ENCODE data around the gene GALNT18. TPM values are rescaled to one million over a fixed set of nuclear protein-coding genes. Genes with fewer than 3 reads are reported as not detected.

GALNT18 gene
- total RNA-seq, 4 donors from 2014 or later, result 3.5 to 31.4 (median 11.1) TPM

- Histone ChIP-seq H3K9me3 (no peaks in the 10 kb centered on the region), H3K4me3 (no peak overlapping the region), H3K4me1 (no peaks in the 10 kb centered on the region), H3K36me3 (no peaks in the 10 kb centered on the region), H3K27ac (no peak overlapping the region), H3K27me3 (no peaks in the 10 kb centered on the region)
- DNase-seq, result no peak
- TF ChIP-seq POLR2A (IDR thresholded peaks at IDR 0.05) (no peak), CTCF (IDR thresholded peaks at IDR 0.05) (no peak)
Observed at GRCh38 chr11:11433960-11434359, 187.8 kb downstream of the GALNT18 start.

- Histone ChIP-seq H3K4me3 (no peak overlapping the region), H3K27ac (no peak overlapping the region), H3K4me1 (no peaks in the 10 kb centered on the region), H3K27me3 (no peaks in the 10 kb centered on the region), H3K9me3 (no peaks in the 10 kb centered on the region), H3K36me3 (no peaks in the 10 kb centered on the region)
- no peak for DNase-seq
- TF ChIP-seq POLR2A (IDR thresholded peaks at IDR 0.05), result no peak
- TF ChIP-seq CTCF (IDR thresholded peaks at IDR 0.05), result no peak
Observed at GRCh38 chr11:11432621-11433319, 189.0 kb downstream of the GALNT18 start.

GRCh38 chr11:11430431-11430830 is 191.4 kb downstream of the GALNT18 start:
- H3K36me3 ChIP-seq, result no peaks in the 10 kb centered on the region
- H3K27me3 ChIP-seq, result no peaks in the 10 kb centered on the region
- DNase-seq, result no peak
- H3K4me3 ChIP-seq, result no peak overlapping the region
- no peak overlapping the region for H3K27ac ChIP-seq
- TF ChIP-seq POLR2A (IDR thresholded peaks at IDR 0.05), result no peak
- no peak for TF ChIP-seq CTCF (IDR thresholded peaks at IDR 0.05)
- peaks cover 0 to 9% (median 0%) of the 10 kb centered on the region in 4 donors for H3K4me1 ChIP-seq
- H3K9me3 ChIP-seq, result no peaks in the 10 kb centered on the region

- H3K36me3 ChIP-seq, result no peaks in the 10 kb centered on the region
- no peaks in the 10 kb centered on the region for H3K9me3 ChIP-seq
- H3K4me3 ChIP-seq, result no peak overlapping the region
- peaks cover 0 to 9% (median 0%) of the 10 kb centered on the region in 4 donors for H3K4me1 ChIP-seq
- no peak for DNase-seq
- TF ChIP-seq POLR2A (IDR thresholded peaks at IDR 0.05) (no peak), CTCF (IDR thresholded peaks at IDR 0.05) (no peak)
- no peak overlapping the region for H3K27ac ChIP-seq
- no peaks in the 10 kb centered on the region for H3K27me3 ChIP-seq
Observed at GRCh38 chr11:11428714-11429113, 193.1 kb downstream of the GALNT18 start.

- peak overlapping the region in 2 of 4 donors; percentile 34 to 35 for H3K27ac ChIP-seq
- H3K36me3 ChIP-seq, result no peaks in the 10 kb centered on the region
- H3K4me1 ChIP-seq, result peaks cover 0 to 9% (median 0%) of the 10 kb centered on the region in 4 donors
- no peaks in the 10 kb centered on the region for H3K9me3 ChIP-seq
- DNase-seq, result no peak
- no peaks in the 10 kb centered on the region for H3K27me3 ChIP-seq
- no peak for TF ChIP-seq CTCF (IDR thresholded peaks at IDR 0.05)
- no peak for TF ChIP-seq POLR2A (IDR thresholded peaks at IDR 0.05)
- H3K4me3 ChIP-seq, result no peak overlapping the region
Observed at GRCh38 chr11:11427542-11427941, 194.3 kb downstream of the GALNT18 start.
